GM23338 (cell line): ENCODE measurements around the gene NOC3L. TPM values are rescaled to one million over a fixed set of nuclear protein-coding genes. Genes with fewer than 3 reads are reported as not detected.

Experiments
- ATAC-seq: fragments of 200-7000 bp; cut with Tn5 transposase; 3 replicates; pipeline ENCODE4 v1.9.1; 2020
- DNase-seq: peaks from one replicate; pipeline ENCODE4 v3.0.0-alpha.2; 2015; ENCODE audit warnings: low spot score
- H2AFZ ChIP-seq: fragments of 200-600 bp; sonication (generic); 2 replicates; pipeline ENCODE4 v1.8.0; 2016; ENCODE audit warnings: antibody characterized with exemption, mild to moderate bottlenecking, moderate library complexity
- H3F3A ChIP-seq: fragments of 200-600 bp; sonication (generic); replicated peaks from 2 replicates; pipeline ENCODE4 v1.8.0; 2017; ENCODE audit warnings: antibody characterized with exemption, mixed run types, low read depth
- H3K27ac ChIP-seq: fragments of 200-600 bp; sonication (generic); 2 replicates; pipeline ENCODE4 v1.6.1; 2016; ENCODE audit warnings: low read depth
- H3K27me3 ChIP-seq: fragments of 200-600 bp; sonication (generic); 2 replicates; pipeline ENCODE4 v1.8.0; 2016; ENCODE audit warnings: mild to moderate bottlenecking, mixed run types, moderate library complexity; ENCODE audit not compliant: insufficient read depth
- H3K36me3 ChIP-seq: fragments of 200-600 bp; sonication (generic); 2 replicates; pipeline ENCODE4 v1.8.0; 2016; ENCODE audit warnings: mild to moderate bottlenecking; ENCODE audit not compliant: insufficient read depth
- H3K4me1 ChIP-seq: fragments of 200-600 bp; sonication (generic); 2 replicates; pipeline ENCODE4 v1.8.0; 2016; ENCODE audit warnings: mild to moderate bottlenecking, moderate library complexity; ENCODE audit not compliant: insufficient read depth
- H3K4me2 ChIP-seq: fragments of 200-600 bp; sonication (generic); 2 replicates; pipeline ENCODE4 v1.7.1; 2017; ENCODE audit warnings: mixed run types
- H3K4me3 ChIP-seq: fragments of 200-600 bp; sonication (generic); 2 replicates; pipeline ENCODE4 v1.6.1; 2016; ENCODE audit warnings: mixed run types
- H3K79me2 ChIP-seq: fragments of 200-600 bp; sonication (generic); replicated peaks from 2 replicates; pipeline ENCODE4 v1.8.0; 2017; ENCODE audit warnings: mild to moderate bottlenecking; ENCODE audit not compliant: insufficient read depth
- H3K9me2 ChIP-seq: fragments of 200-600 bp; sonication (generic); 2 replicates; pipeline ENCODE4 v1.8.0; 2017; ENCODE audit not compliant: insufficient read depth
- H4K20me1 ChIP-seq: fragments of 200-600 bp; sonication (generic); replicated peaks from 2 replicates; pipeline ENCODE4 v1.8.0; 2017; ENCODE audit warnings: mild to moderate bottlenecking; ENCODE audit not compliant: insufficient read depth
- H3K27ac Mint-ChIP-seq: 2 replicates; pipeline ENCODE4 v1.8.0; 2020; ENCODE audit warnings: inconsistent platforms, mild to moderate bottlenecking, moderate library complexity, mixed read lengths
- H3K27me3 Mint-ChIP-seq: 3 replicates; pipeline ENCODE4 v1.8.0; 2022; ENCODE audit warnings: low read depth, mild to moderate bottlenecking, moderate library complexity, mixed read lengths, inconsistent platforms; ENCODE audit not compliant: insufficient read depth, poor library complexity
- H3K36me3 Mint-ChIP-seq: 3 replicates; pipeline ENCODE4 v1.8.0; 2021; ENCODE audit warnings: low read depth, mild to moderate bottlenecking, inconsistent platforms, moderate library complexity, mixed read lengths
- H3K4me1 Mint-ChIP-seq: 3 replicates; pipeline ENCODE4 v1.8.0; 2020; ENCODE audit warnings: mild to moderate bottlenecking, inconsistent platforms, mixed read lengths
- H3K4me3 Mint-ChIP-seq: 3 replicates; pipeline ENCODE4 v1.8.0; 2021; ENCODE audit warnings: moderate library complexity, mild to moderate bottlenecking, inconsistent platforms, mixed read lengths
- H3K9me3 Mint-ChIP-seq: 3 replicates; pipeline ENCODE4 v1.8.0; 2020; ENCODE audit warnings: moderate library complexity, mild to moderate bottlenecking, inconsistent platforms, mixed read lengths
- CTCF ChIP-seq, 2 experiments: fragments of 200-600 bp in 1 of 2; sonication (generic) in 1 of 2; conservative IDR thresholded peaks; 2 replicates each; pipeline versions ENCODE4 v1.5.1 to v1.6.1; 2016 to 2017; ENCODE audit warnings: antibody characterized with exemption in 2 of 2, low read depth in 2 of 2, mild to moderate bottlenecking in 2 of 2, moderate library complexity in 1 of 2
- ETS1 ChIP-seq: IDR thresholded peaks from 2 replicates; pipeline ENCODE4 v1.6.1; 2016; ENCODE audit warnings: antibody characterized with exemption
- EZH2phosphoT487 ChIP-seq: fragments of 200-600 bp; sonication (generic); IDR thresholded peaks from one replicate; pipeline ENCODE4 v1.8.1; 2018; ENCODE audit warnings: antibody characterized with exemption; ENCODE audit not compliant: unreplicated experiment
- JUNB ChIP-seq: IDR thresholded peaks from one replicate; pipeline ENCODE4 v1.6.1; 2016; ENCODE audit warnings: antibody characterized with exemption; ENCODE audit not compliant: unreplicated experiment
- NANOG ChIP-seq: IDR thresholded peaks from 2 replicates; pipeline ENCODE4 v1.6.1; 2016; ENCODE audit warnings: antibody characterized with exemption, borderline replicate concordance
- POLR2AphosphoS5 ChIP-seq: IDR thresholded peaks from 2 replicates; pipeline ENCODE4 v1.6.1; 2016; ENCODE audit warnings: antibody characterized with exemption, low read depth
- REST ChIP-seq: IDR thresholded peaks from one replicate; pipeline ENCODE4 v1.6.1; 2018; ENCODE audit warnings: antibody characterized with exemption; ENCODE audit not compliant: unreplicated experiment
- STAT1 ChIP-seq: IDR thresholded peaks from one replicate; pipeline ENCODE4 v1.6.1; 2016; ENCODE audit warnings: antibody characterized with exemption; ENCODE audit not compliant: unreplicated experiment
- ZNF114 ChIP-seq: fragments of 250-450 bp; sonication (Bioruptor Pico); IDR thresholded peaks from 2 replicates; pipeline ENCODE4 v1.5.0; 2020; ENCODE audit warnings: mild to moderate bottlenecking, moderate library complexity
- ZNF331 ChIP-seq: fragments of 250-450 bp; sonication (Bioruptor Pico); IDR thresholded peaks from 2 replicates; pipeline ENCODE4 v1.5.0; 2020; ENCODE audit warnings: low read depth, mild to moderate bottlenecking, moderate library complexity
- ZNF462 ChIP-seq: fragments of 250-450 bp; sonication (Bioruptor Pico); IDR thresholded peaks from 2 replicates; pipeline ENCODE4 v1.5.0; 2020; ENCODE audit warnings: mild to moderate bottlenecking, moderate library complexity
- polyA plus RNA-seq: library from polyadenylated mRNA; unstranded; fragments of >200 nt; fragmentation: Nextera tagmentation; extraction: Ambion mirVana; gene quantifications from 2 replicates; pipeline ENCODE4 v1.2.1, GENCODE V29; 2016
- total RNA-seq: library from RNA; depleted of rRNA; stranded (reverse); fragments of >200 nt; shearing (Covaris generic); gene quantifications from 2 replicates; pipeline ENCODE4 v1.2.3, GENCODE V29; 2014

Gene NOC3L
- total and polyA plus RNA-seq, 2 experiments from 2014 or later, result 43.1 to 62.1 TPM

GRCh38 chr10:94376865-94377264 is 14.1 kb upstream of the NOC3L start:
- H3K9me3 Mint-ChIP-seq, result no peaks in the 10 kb centered on the region

More at GRCh38 chr10:94376865-94377264, 14.1 kb upstream of the NOC3L start:
- H3K4me1 Mint-ChIP-seq, result no peaks in the 10 kb centered on the region
- no peak for DNase-seq
- Histone ChIP-seq H4K20me1 (no peaks in the 10 kb centered on the region), H3K79me2 (no peaks in the 10 kb centered on the region), H3K36me3 (no peaks in the 10 kb centered on the region; the same call in 1 of the 2 replicates), H3K4me3 (no peak overlapping the region), H3F3A (no peaks in the 10 kb centered on the region), H3K4me2 (no peak overlapping the region), H3K27ac (no peak overlapping the region), H3K27me3 (no peaks in the 10 kb centered on the region), H3K9me2 (no peaks in the 10 kb centered on the region), H3K4me1 (no peaks in the 10 kb centered on the region), H2AFZ (peak overlapping the region; percentile 82)
- H3K4me3 Mint-ChIP-seq, result no peak overlapping the region
- no peak for ATAC-seq
- no peaks in the 10 kb centered on the region for H3K36me3 Mint-ChIP-seq
- no peak for TF ChIP-seq ZNF114 (CRISPR knock-in tag)
- TF ChIP-seq JUNB, result no peak
- no peak for TF ChIP-seq EZH2phosphoT487
- no peak for TF ChIP-seq CTCF (conservative IDR thresholded peaks at IDR 0.05; ENCODE audit: low read depth in 2 of 2)
- no peak for TF ChIP-seq ZNF462
- TF ChIP-seq ETS1, result no peak
- TF ChIP-seq ZNF331, result no peak
- no peak for TF ChIP-seq POLR2AphosphoS5
- TF ChIP-seq NANOG, result no peak
- TF ChIP-seq REST, result no peak
- no peak for TF ChIP-seq STAT1
- no peak overlapping the region for H3K27ac Mint-ChIP-seq
- peaks cover 1% of the 10 kb centered on the region for H3K27me3 Mint-ChIP-seq
